Stimulated activated CD8-positive, alpha-beta memory T cell treated with anti-CD3 and anti-CD28 coated beads, Interleukin-2, amount 100 ng/mL, for 1 hour (primary cell): ENCODE measurements around the gene SLC39A8.

Experiments
- DNase-seq, 2 donors: peaks; one replicate each; pipeline ENCODE4 v3.0.0-alpha.2; 2020; ENCODE audit warnings: low read depth in 2 of 2

The SLC39A8 gene

GRCh38 chr4:102230194-102230593 is 115.1 kb downstream of the SLC39A8 start:
- DNase-seq = no peak

DNA sequence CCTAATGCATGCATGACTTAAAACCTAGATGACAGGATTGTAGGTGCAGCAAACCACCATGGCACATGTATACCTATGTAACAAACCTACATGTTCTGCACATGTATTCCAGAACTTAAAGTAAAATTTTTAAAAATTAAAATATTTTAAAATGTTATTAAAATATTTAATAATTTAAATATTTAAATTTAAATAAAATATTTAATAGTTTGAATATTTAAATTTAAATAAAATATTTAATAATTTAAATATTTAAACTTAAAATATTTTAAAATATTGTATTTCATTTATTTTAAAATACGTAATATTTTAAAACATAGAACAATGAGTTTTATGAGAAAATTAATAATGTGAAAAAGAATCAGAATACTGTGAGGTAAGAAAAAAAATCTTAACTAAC is 117.9 kb downstream of the SLC39A8 start:
- DNase-seq = no peak

- no peak for DNase-seq
These were observed 121.8 kb downstream of the SLC39A8 start for GRCh38 chr4:102223461-102223860.

DNA sequence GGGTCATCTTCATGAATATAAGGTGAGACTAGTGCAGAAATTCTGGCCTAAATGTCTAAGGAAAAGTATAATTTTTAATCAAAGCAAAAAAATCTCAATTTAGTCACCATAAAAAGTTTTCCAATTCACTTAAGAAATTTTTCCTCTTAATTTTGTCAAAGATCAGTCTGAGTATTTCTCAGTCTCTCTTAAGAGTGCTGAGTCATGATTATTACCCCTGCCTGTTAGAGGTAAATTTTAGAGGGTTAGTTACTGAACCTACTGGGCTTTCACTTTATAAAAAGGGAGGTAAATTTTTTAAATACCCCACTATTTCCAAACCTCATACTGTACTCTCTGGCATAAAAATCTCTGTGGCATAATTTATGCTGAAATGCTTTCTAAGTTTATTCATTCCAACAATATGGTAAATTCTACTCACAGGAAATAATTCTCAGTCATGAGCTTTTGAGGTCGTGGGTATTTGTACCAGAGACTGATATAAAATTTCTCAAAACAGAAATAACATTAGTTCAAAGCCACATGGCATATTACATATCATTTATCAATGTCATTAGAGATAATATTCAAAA is 122.4 kb downstream of the SLC39A8 start:
- no peak for DNase-seq

- DNase-seq = no peak
These were observed 126.2 kb downstream of the SLC39A8 start for GRCh38 chr4:102219129-102219528.

- no peak for DNase-seq
These were observed 126.6 kb downstream of the SLC39A8 start for GRCh38 chr4:102218656-102219055.

- no peak for DNase-seq
These were observed 127.4 kb downstream of the SLC39A8 start for GRCh38 chr4:102217775-102218355.

DNA sequence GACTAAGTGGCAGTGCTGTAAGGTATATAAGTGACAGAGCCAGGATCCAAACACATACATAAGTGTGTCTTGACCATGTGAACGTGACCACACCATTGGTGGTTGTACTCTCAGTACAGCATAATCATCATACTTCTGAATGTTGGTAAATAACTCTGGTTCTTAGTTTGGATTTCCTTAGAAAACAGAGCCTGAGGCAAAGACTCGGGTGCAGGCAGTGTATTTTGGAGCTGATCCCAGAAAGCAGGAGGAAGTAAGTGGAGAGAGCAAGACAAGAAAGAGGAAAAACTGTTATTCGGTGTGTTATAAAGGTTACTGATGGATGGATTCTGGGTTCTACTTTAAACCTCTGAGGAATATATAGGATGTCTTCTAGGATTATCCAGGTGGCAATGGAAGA is 127.9 kb downstream of the SLC39A8 start:
- DNase-seq = no peak

DNA sequence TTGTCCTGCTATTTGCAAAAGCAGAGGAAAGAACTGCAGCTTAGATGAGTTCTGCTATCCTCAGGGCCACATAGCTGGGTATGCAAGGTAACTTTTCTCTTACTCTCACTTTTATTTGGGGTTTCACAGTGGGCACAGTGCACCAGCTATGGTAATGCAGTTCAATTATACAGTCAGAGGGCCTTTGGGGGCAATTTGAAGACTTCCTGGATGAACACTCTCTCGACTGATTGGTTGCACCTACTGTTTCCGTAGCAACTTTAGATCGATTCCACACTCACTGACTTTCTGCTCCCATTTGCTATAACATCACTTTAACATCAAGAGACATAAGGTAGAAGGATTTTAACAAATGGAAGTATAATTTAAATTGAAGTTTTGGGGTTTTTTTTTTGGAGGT is 128.6 kb downstream of the SLC39A8 start:
- no peak for DNase-seq

- no peak for DNase-seq
These were observed 132.3 kb downstream of the SLC39A8 start for GRCh38 chr4:102213031-102213430.
